GM19328 (cell line): ENCODE measurements around the gene EFCC1.

Experiments used
- ATAC-seq: cut with Tn5 transposase; IDR thresholded peaks from one replicate; pipeline ENCODE4 v1.9.1; 2021; ENCODE audit warnings: mild to moderate bottlenecking, moderate library complexity; ENCODE audit not compliant: unreplicated experiment

The EFCC1 gene, protein sequence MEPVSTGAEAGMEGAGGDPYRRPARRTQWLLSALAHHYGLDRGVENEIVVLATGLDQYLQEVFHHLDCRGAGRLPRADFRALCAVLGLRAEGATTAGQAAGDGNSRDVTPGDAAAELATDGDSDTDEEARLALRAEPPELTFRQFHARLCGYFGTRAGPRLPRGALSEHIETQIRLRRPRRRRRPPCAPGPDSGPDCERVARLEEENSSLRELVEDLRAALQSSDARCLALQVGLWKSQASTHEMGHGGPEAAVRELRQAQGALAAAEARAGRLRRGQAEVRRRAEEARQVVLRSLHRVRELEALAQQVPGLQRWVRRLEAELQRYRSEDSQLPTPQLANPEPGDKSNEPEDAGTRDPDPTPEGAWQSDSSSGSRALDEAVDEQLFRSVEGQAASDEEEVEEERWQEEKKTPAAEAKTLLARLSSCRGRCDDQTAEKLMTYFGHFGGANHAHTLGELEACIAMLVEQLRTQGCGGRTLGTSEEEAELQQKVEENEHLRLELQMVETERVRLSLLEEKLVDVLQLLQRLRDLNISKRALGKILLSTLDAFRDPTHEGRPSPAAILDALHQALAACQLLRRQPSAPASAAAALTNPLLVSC

GRCh38 chr3:129001101-129001805 lies at the start of gene EFCC1:
EFCC1 (plus strand) TSS chr3:129001304; CDS start chr3:129001629, 325 bp downstream.
- ATAC-seq = no peak

- no peak for ATAC-seq
Observed at GRCh38 chr3:128956440-128956839, 44.7 kb upstream of the EFCC1 start.

GRCh38 chr3:128965280-128965679 lies 35.8 kb upstream of the EFCC1 start:
- ATAC-seq = no peak

- no peak for ATAC-seq
Observed at GRCh38 chr3:128965818-128966217, 35.3 kb upstream of the EFCC1 start.

GRCh38 chr3:128967748-128968355 lies 33.3 kb upstream of the EFCC1 start:
- ATAC-seq = no peak

- no peak for ATAC-seq
Observed at GRCh38 chr3:128969993-128970739, 30.9 kb upstream of the EFCC1 start.

DNA sequence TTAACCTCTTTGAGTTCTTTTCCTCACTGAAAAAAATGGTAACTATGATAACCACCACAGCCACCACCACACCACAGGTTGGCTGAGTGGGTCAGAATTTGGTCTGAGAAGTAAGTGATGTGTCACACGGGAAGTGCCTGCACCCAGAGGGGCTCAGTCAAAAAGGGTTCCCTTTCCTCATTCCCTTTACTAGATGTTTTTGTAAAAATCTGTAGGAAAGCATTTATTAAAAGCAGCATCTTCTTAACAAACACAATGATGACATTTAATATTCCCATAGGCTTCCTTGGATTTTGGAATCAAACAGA lies 30.4 kb upstream of the EFCC1 start:
- no peak for ATAC-seq

GRCh38 chr3:128971421-128972100 lies 29.5 kb upstream of the EFCC1 start:
- ATAC-seq = no peak

DNA sequence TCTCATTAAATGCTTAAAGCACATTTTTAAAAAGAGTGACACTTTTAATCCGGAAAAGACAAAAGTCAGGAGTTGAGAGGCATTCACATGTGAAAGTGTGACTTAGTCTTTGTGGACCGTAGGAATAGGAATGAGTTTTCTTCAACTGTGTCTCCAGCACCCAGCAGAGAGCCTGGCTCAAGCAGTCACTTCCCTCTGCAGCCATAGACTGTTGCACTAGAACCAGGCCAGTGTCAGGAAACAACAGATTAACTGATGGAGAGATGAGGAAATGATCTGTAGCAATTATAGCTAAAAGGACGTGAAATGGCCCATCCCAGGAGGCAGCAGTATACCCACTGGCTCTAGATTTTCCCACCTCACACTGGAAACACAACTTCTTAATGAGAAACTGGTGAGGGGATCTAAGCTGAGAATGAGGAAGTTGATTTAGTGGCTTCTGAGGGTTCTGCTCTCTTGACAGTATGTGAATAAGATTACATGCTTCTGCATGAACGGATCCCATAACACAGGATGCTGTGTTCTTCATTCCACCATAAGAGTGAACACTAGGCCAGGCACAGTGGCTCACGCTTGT lies 27.0 kb upstream of the EFCC1 start:
- ATAC-seq = no peak

DNA sequence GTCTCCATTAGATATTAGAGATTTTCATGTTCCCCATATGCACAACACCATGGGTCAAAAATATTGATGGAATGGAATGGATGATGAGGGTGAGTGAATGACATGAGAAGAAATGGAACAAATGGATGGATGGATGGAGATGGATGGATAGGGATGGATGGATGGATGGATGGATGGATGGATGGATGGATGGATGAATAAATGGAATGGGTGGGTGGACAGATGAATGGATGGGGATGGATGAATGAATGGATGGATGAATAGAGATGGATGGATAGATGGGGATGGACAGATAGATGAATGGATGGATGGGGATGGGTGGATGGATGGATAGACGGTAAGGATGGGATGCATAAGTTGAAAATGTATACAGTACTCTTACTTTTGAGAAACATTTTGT lies 25.8 kb upstream of the EFCC1 start:
- ATAC-seq = no peak

GRCh38 chr3:128983293-128984069 lies 17.6 kb upstream of the EFCC1 start:
- ATAC-seq = no peak

GRCh38 chr3:128984596-128984995 lies 16.5 kb upstream of the EFCC1 start:
- no peak for ATAC-seq

- ATAC-seq = no peak
Observed at GRCh38 chr3:128987302-128988100, 13.6 kb upstream of the EFCC1 start.

- no peak for ATAC-seq
Observed at GRCh38 chr3:128988286-128988685, 12.8 kb upstream of the EFCC1 start.

GRCh38 chr3:128991355-128991895 lies 9.7 kb upstream of the EFCC1 start:
- ATAC-seq = no peak

- no peak for ATAC-seq
Observed at GRCh38 chr3:128992926-128993460, 8.1 kb upstream of the EFCC1 start.

DNA sequence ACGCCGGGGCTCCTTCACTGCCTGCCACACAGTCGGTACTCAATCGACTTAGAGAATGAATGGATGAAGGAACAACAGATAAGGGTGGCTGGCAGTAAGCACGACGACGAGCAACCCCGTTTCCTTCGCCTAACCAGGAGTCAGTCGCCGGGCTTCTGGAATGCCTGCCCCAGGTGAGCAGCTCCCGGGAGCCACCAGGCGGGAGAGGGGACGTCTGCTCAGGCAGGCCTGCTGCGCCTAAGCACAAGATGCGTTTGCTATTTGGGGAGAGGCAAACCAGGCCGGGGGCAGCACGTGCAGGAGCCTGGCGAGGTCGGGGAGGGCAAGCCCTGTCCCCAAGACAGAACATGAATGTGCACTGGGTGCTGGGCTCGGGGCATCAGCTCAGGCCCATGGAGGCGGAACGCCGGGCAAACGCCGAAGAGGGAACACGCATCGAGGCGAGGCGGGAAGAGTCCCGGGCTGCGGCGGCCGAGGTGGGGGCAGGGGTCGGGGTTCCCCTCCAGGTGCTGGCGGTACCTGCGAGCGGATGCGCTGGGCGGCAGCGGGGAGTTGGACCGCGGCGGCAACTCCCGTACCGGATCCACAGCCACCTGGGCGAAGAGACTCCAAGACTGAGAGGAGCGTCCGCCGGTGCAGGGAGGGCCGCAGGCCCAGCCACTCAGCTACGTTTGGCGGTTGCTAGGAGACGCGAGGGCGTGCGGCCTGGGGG lies 7.5 kb upstream of the EFCC1 start, which contains the start of gene CFAP92:
TSS of gene CFAP92 (minus strand) at position 616 of the 712 bp plus-strand sequence. CDS start 772 bp downstream, outside the sequence.
- no peak for ATAC-seq
